H1 (cell line): Measurements from ENCODE around the gene BMAL2. TPM values are rescaled to one million over a fixed set of nuclear protein-coding genes. Genes with fewer than 3 reads are reported as not detected.

Experiments used
- CTCF ChIA-PET: fragments of 300-600 bp; sonication (Branson Sonifier 250); formaldehyde crosslinking; loops from one replicate; lab custom pipeline; 2021; ENCODE audit not compliant: partially characterized antibody; lab: Charles Lee
- POLR2A ChIA-PET: fragments of 300-600 bp; sonication (Branson Sonifier 250); formaldehyde crosslinking; loops from one replicate; lab custom pipeline; 2021; ENCODE audit warnings: inconsistent platforms; ENCODE audit not compliant: partially characterized antibody; lab: Charles Lee
- DNase-seq, 2 experiments: peaks; one replicate each; pipeline versions ENCODE4 v3.0.0 to v3.0.0-alpha.2; 2010 to 2022; ENCODE audit warnings: low spot score in 2 of 2, low read depth in 1 of 2, mixed read lengths in 1 of 2
- FAIRE-seq: peaks from 2 replicates; lab custom pipeline; 2011; peaks lifted over from hg19 to GRCh38; lab: Jason Lieb, UNC
- H2AFZ ChIP-seq: 2 replicates; pipeline ENCODE4 v1.8.1; 2012; ENCODE audit warnings: low read length, inconsistent platforms
- H2AK5ac ChIP-seq: 2 replicates; pipeline ENCODE4 v1.6.1; 2013; ENCODE audit warnings: low read depth, low read length
- H2BK120ac ChIP-seq: replicated peaks from 2 replicates; pipeline ENCODE3; 2013; ENCODE audit warnings: low read depth, low read length, inconsistent platforms
- H2BK12ac ChIP-seq: 2 replicates; pipeline ENCODE4 v1.6.1; 2013; ENCODE audit warnings: low read depth, low read length
- H2BK15ac ChIP-seq: 2 replicates; pipeline ENCODE4 v1.6.1; 2013; ENCODE audit warnings: low read length
- H2BK20ac ChIP-seq: 2 replicates; pipeline ENCODE4 v1.6.1; 2013; ENCODE audit warnings: low read length
- H2BK5ac ChIP-seq: 2 replicates; pipeline ENCODE4 v1.6.1; 2013; ENCODE audit warnings: low read depth, low read length
- H3K14ac ChIP-seq: 2 replicates; pipeline ENCODE4 v1.6.1; 2013; ENCODE audit warnings: inconsistent platforms; ENCODE audit not compliant: insufficient read length
- H3K18ac ChIP-seq: 2 replicates; pipeline ENCODE4 v1.6.1; 2013; ENCODE audit warnings: low read length; ENCODE audit errors: extremely low read depth
- H3K23ac ChIP-seq: 2 replicates; pipeline ENCODE4 v1.6.1; 2013; ENCODE audit warnings: inconsistent platforms; ENCODE audit not compliant: insufficient read length
- H3K23me2 ChIP-seq: 2 replicates; pipeline ENCODE4 v1.6.1; 2013; ENCODE audit warnings: low read depth, low read length
- H3K27ac ChIP-seq: 2 replicates; pipeline ENCODE4 v1.6.1; 2011; ENCODE audit warnings: low read depth, low read length, inconsistent platforms
- H3K27me3 ChIP-seq, 4 experiments: replicated peaks in 1 of 4; 1 replicate in 1 of 4; 2 replicates in 3 of 4; pipeline versions ENCODE4 v1.6.1 to v1.8.1; 2011 to 2013; ENCODE audit warnings: low read length in 3 of 4, mild to moderate bottlenecking in 3 of 4, inconsistent platforms in 2 of 4, mixed read lengths in 2 of 4, moderate library complexity in 1 of 4; ENCODE audit not compliant: control insufficient read depth in 3 of 4, insufficient read depth in 3 of 4; ENCODE audit errors: extremely low read depth in 1 of 4
- H3K36me3 ChIP-seq, 4 experiments: 2 replicates each; pipeline versions ENCODE4 v1.6.1 to v1.8.1; 2011 to 2013; ENCODE audit warnings: mild to moderate bottlenecking in 4 of 4, low read length in 3 of 4, moderate library complexity in 2 of 4, control low read depth in 1 of 4, inconsistent platforms in 1 of 4; ENCODE audit not compliant: insufficient read depth in 4 of 4, control insufficient read depth in 2 of 4
- H3K4ac ChIP-seq: replicated peaks from 2 replicates; pipeline ENCODE3; 2013; ENCODE audit warnings: low read length, low read depth, mixed read lengths, inconsistent platforms; ENCODE audit not compliant: insufficient read length
- H3K4me1 ChIP-seq, 4 experiments: replicated peaks in 1 of 4; 1 replicate in 1 of 4; 2 replicates in 3 of 4; pipeline versions ENCODE4 v1.6.1 to v1.8.1; 2011 to 2013; ENCODE audit warnings: low read length in 3 of 4, inconsistent platforms in 2 of 4, mixed read lengths in 1 of 4; ENCODE audit not compliant: insufficient read depth in 4 of 4, control insufficient read depth in 3 of 4
- H3K4me2 ChIP-seq, 2 experiments: 2 replicates each; pipeline versions ENCODE4 v1.6.1 to v1.8.1; 2011 to 2013; ENCODE audit warnings: low read depth in 2 of 2, low read length in 2 of 2, control low read depth in 1 of 2, inconsistent platforms in 1 of 2, mild to moderate bottlenecking in 1 of 2; ENCODE audit not compliant: insufficient read depth in 1 of 2
- H3K4me3 ChIP-seq, 4 experiments: fragments of 200-600, 300-600 bp in 1 of 4; sonication (generic), shearing (Covaris generic), sonication (Bioruptor Twin) in 1 of 4; 2 replicates each; pipeline versions ENCODE4 v1.5.1 to v1.8.1; 2011 to 2016; ENCODE audit warnings: low read length in 4 of 4, low read depth in 3 of 4, control low read depth in 2 of 4, inconsistent platforms in 2 of 4, mild to moderate bottlenecking in 2 of 4, mixed read lengths in 1 of 4, moderate library complexity in 1 of 4; ENCODE audit not compliant: insufficient read depth in 2 of 4; ENCODE audit errors: extremely low read depth in 1 of 4
- H3K56ac ChIP-seq: replicated peaks from 2 replicates; pipeline ENCODE3; 2013; ENCODE audit warnings: low read depth, mild to moderate bottlenecking, mixed read lengths, low read length, inconsistent platforms; ENCODE audit not compliant: insufficient read length
- H3K79me1 ChIP-seq: 2 replicates; pipeline ENCODE4 v1.6.1; 2013; ENCODE audit warnings: low read depth, low read length, control low read depth
- H3K79me2 ChIP-seq, 2 experiments: 2 replicates each; pipeline versions ENCODE4 v1.6.1 to v1.8.1; 2012 to 2013; ENCODE audit warnings: low read length in 2 of 2, mild to moderate bottlenecking in 2 of 2, inconsistent platforms in 1 of 2; ENCODE audit not compliant: insufficient read depth in 2 of 2, control insufficient read depth in 1 of 2
- H3K9ac ChIP-seq, 4 experiments: replicated peaks in 1 of 4; 1 replicate in 1 of 4; 2 replicates in 3 of 4; pipeline versions ENCODE4 v1.6.1 to v1.8.1; 2011 to 2013; ENCODE audit warnings: low read depth in 3 of 4, low read length in 3 of 4, control low read depth in 2 of 4, mild to moderate bottlenecking in 2 of 4, moderate library complexity in 2 of 4, inconsistent platforms in 1 of 4; ENCODE audit errors: extremely low read depth in 1 of 4
- H3K9me3 ChIP-seq, 2 experiments: 2 replicates each; pipeline versions ENCODE4 v1.6.1 to v1.8.1; 2012 to 2013; ENCODE audit warnings: mild to moderate bottlenecking in 2 of 2, moderate library complexity in 2 of 2, control low read depth in 1 of 2, inconsistent platforms in 1 of 2, low read depth in 1 of 2, low read length in 1 of 2, mixed read lengths in 1 of 2; ENCODE audit not compliant: insufficient read depth in 2 of 2
- H4K20me1 ChIP-seq, 2 experiments: replicated peaks in 1 of 2; 2 replicates each; pipeline versions ENCODE3 to v1.8.1; 2011 to 2013; ENCODE audit warnings: inconsistent platforms in 2 of 2, low read length in 2 of 2, mild to moderate bottlenecking in 1 of 2; ENCODE audit not compliant: insufficient read depth in 2 of 2, control insufficient read depth in 1 of 2
- H4K5ac ChIP-seq: 2 replicates; pipeline ENCODE4 v1.6.1; 2013; ENCODE audit warnings: low read length, low read depth, mixed read lengths, inconsistent platforms; ENCODE audit not compliant: insufficient read length
- H4K8ac ChIP-seq: 2 replicates; pipeline ENCODE4 v1.8.0; 2013; ENCODE audit warnings: mild to moderate bottlenecking, moderate library complexity, low read length, inconsistent platforms; ENCODE audit not compliant: insufficient read depth; ENCODE audit errors: extremely low read depth
- H4K91ac ChIP-seq: replicated peaks from 2 replicates; pipeline ENCODE3; 2013; ENCODE audit warnings: low read length, mixed read lengths, inconsistent platforms; ENCODE audit not compliant: insufficient read length
- TCF12 ChIP-seq: IDR thresholded peaks from 2 replicates; pipeline ENCODE4 v1.6.1; 2011; ENCODE audit warnings: low read depth, mild to moderate bottlenecking, low read length
- WGBS, 2 experiments: shearing (Covaris generic) in 1 of 2; methylation state at CpG; one replicate each; pipeline versions ENCODE4 v1.1.6 to v1.1.7; 2013 to 2015; ENCODE audit warnings: low lambda C conversion rate in 2 of 2, mixed read lengths in 2 of 2, inconsistent platforms in 1 of 2, low coverage in 1 of 2, missing lambda C conversion rate in 1 of 2; ENCODE audit not compliant: insufficient replicate concordance in 2 of 2, insufficient coverage in 1 of 2, insufficient read length in 1 of 2; ENCODE audit errors: extremely low coverage in 1 of 2, missing lambda C conversion rate in 1 of 2; 5-methylcytosine and 5-hydroxymethylcytosine counted together
- polyA plus RNA-seq, 7 experiments: library from polyadenylated mRNA; depleted of rRNA in 3 of 7; stranded (reverse) in 5 of 7; unstranded in 2 of 7; fragments of >200 nt in 5 of 7; fragments of 200-250 nt in 2 of 7; gene quantifications; 1 replicate in 5 of 7; 2 replicates in 1 of 7; 4 replicates in 1 of 7; pipeline versions ENCODE4 v1.2.1 to v1.2.3, GENCODE V29; 2011 to 2013; ENCODE audit warnings: missing spikeins in 2 of 7, mixed read lengths in 2 of 7
- total RNA-seq: library from RNA; stranded (reverse); fragmentation: NEBNext Ultra II Directional; extraction: Animal tissue kit (Norgen Biotek cat#: 25700); gene quantifications from 2 replicates; pipeline ENCODE4 v1.2.1, GENCODE V29; 2021

Gene BMAL2
- total and polyA plus RNA-seq, 2 of the 8 experiments (the other 6 are each of a cell fraction or from before 2014, with no cell fraction given) = 3.2 to 20.6 TPM

- Histone ChIP-seq H4K20me1 (no peaks in the 10 kb centered on the region), H3K4me2 (no peak overlapping the region), H3K18ac (no peak overlapping the region), H3K4ac (no peak overlapping the region), H3K14ac (no peak overlapping the region), H3K9ac (no peak overlapping the region), H3K27me3 (no peaks in the 10 kb centered on the region), H3K36me3 (no peaks in the 10 kb centered on the region), H2BK20ac (no peak overlapping the region), H3K79me2 (0 out of 4 replicates have a peak, but pooled peaks cover 0 to 5% of the 10 kb centered on the region in 2 experiments), H2BK5ac (no peak overlapping the region), H2AFZ (no peak overlapping the region), H2BK120ac (no peak overlapping the region), H2AK5ac (no peak overlapping the region), H3K4me1 (0 out of 7 replicates have a peak, but pooled peaks cover 0 to 2% (median 0%) of the 10 kb centered on the region in 4 experiments), H3K79me1 (no peaks in the 10 kb centered on the region), H2BK15ac (no peak overlapping the region), H2BK12ac (no peak overlapping the region), H3K56ac (no peak overlapping the region), H3K23me2 (no peaks in the 10 kb centered on the region), H3K23ac (no peak overlapping the region), H3K4me3 (no peak overlapping the region), H4K8ac (no peak overlapping the region), H4K5ac (no peak overlapping the region), H3K9me3 (no peaks in the 10 kb centered on the region), H3K27ac (no peak overlapping the region), H4K91ac (no peak overlapping the region)
- WGBS, 2 experiments = 100% methylated on average over 1 of the region's 1 CpG; no CpG with 5 or more reads in 1 of the 2 experiments
- DNase-seq = no peak
- CTCF ChIA-PET = interaction anchor here (1.0 to 1.4 kb wide), 3 partner anchors 8 to 63 kb away, joined by 3 to 4 read pairs (median 3); no protein-coding TSS in a partner anchor
- POLR2A ChIA-PET = interaction anchor here (1.4 kb wide), 1 partner anchor 24 kb away, joined by 3 read pairs; no protein-coding TSS in a partner anchor
- no peak for FAIRE-seq
- no peak for TF ChIP-seq TCF12
These were observed 23.3 kb downstream of the BMAL2 start for GRCh38 chr12:27355979-27356378.
